ENCODE data around the gene STARD3. TPM values are rescaled to one million over a fixed set of nuclear protein-coding genes. Genes with fewer than 3 reads are reported as not detected.

STARD3 gene
- total and polyA plus RNA-seq, 2 of the 13 experiments (the other 11 are each of a cell fraction or from before 2014, with no cell fraction given), result 34.6 to 100 TPM

- peak; percentile 68 for TF ChIP-seq HDAC1 (CRISPR knock-in tag; IDR thresholded peaks at IDR 0.05)
- no peak for TF ChIP-seq THAP7 (CRISPR knock-in tag; IDR thresholded peaks at IDR 0.05)
- TF ChIP-seq JUND (CRISPR knock-in tag; IDR thresholded peaks at IDR 0.05), result 0 out of 2 replicates have a peak, but pooled peaks have one; percentile 53
- TF ChIP-seq NRL (CRISPR knock-in tag; IDR thresholded peaks at IDR 0.05; ENCODE audit: borderline replicate concordance), result 0 out of 2 replicates have a peak, but pooled peaks have one; percentile 10
- TF ChIP-seq ZNF512B (CRISPR knock-in tag; IDR thresholded peaks at IDR 0.05; ENCODE audit: borderline replicate concordance), result no peak
- TF ChIP-seq HMGXB4 (CRISPR knock-in tag; IDR thresholded peaks at IDR 0.05; ENCODE audit: borderline replicate concordance in 1 of 2, low read depth in 1 of 2), result peak; percentile 68 to 88; a peak in 3 of 4 replicates
- no peak for TF ChIP-seq MBD4 (IDR thresholded peaks at IDR 0.05; ENCODE audit: borderline replicate concordance, low read length)
- peak; percentile 63 for TF ChIP-seq GATAD2A (CRISPR knock-in tag; IDR thresholded peaks at IDR 0.05)
- no peak for TF ChIP-seq POLR2A (IDR thresholded peaks at IDR 0.05; ENCODE audit: insufficient read depth in 1 of 2, low read depth in 2 of 2, low read length in 2 of 2)
- TF ChIP-seq NR3C1 (CRISPR knock-in tag; IDR thresholded peaks at IDR 0.05), result no peak
- no peak for TF ChIP-seq ATM (IDR thresholded peaks at IDR 0.05; ENCODE audit: borderline replicate concordance)
- no peak for TF ChIP-seq ZNF276 (CRISPR knock-in tag; IDR thresholded peaks at IDR 0.05; ENCODE audit: low read depth)
- peak; percentile 75 for TF ChIP-seq IKZF5 (CRISPR knock-in tag; IDR thresholded peaks at IDR 0.05)
- no peak for TF ChIP-seq DR1 (CRISPR knock-in tag; IDR thresholded peaks at IDR 0.05)
- no peak for TF ChIP-seq GATA4 (IDR thresholded peaks at IDR 0.05; ENCODE audit: borderline replicate concordance, low read depth)
- no peak for TF ChIP-seq ZBED4 (CRISPR knock-in tag; IDR thresholded peaks at IDR 0.05; ENCODE audit: borderline replicate concordance)
These were observed 16.9 kb downstream of the STARD3 start (continued) for GRCh38 chr17:39653662-39654331.

All from HepG2 (cell line).